GM12864 (cell line): Measurements from ENCODE around the gene SNUPN.
A peak's percentile ranks its signal among the peaks of the same experiment; 100 is the strongest.

Experiments used
- DNase-seq: peaks from one replicate; pipeline ENCODE4 v3.0.0-alpha.2; 2011; ENCODE audit warnings: low read depth
- H3K4me3 ChIP-seq: 2 replicates; pipeline ENCODE4 v1.5.1; 2011; ENCODE audit warnings: mild to moderate bottlenecking, low read depth, low read length, control low read depth
- TF ChIP-seq, protein P1 (sequence below): IDR thresholded peaks from 2 replicates; pipeline ENCODE4 v1.5.1; 2011; ENCODE audit warnings: low read depth, mild to moderate bottlenecking, moderate library complexity, low read length, control low read depth, inconsistent platforms; ENCODE audit errors: missing control alignments

Gene SNUPN

DNA sequence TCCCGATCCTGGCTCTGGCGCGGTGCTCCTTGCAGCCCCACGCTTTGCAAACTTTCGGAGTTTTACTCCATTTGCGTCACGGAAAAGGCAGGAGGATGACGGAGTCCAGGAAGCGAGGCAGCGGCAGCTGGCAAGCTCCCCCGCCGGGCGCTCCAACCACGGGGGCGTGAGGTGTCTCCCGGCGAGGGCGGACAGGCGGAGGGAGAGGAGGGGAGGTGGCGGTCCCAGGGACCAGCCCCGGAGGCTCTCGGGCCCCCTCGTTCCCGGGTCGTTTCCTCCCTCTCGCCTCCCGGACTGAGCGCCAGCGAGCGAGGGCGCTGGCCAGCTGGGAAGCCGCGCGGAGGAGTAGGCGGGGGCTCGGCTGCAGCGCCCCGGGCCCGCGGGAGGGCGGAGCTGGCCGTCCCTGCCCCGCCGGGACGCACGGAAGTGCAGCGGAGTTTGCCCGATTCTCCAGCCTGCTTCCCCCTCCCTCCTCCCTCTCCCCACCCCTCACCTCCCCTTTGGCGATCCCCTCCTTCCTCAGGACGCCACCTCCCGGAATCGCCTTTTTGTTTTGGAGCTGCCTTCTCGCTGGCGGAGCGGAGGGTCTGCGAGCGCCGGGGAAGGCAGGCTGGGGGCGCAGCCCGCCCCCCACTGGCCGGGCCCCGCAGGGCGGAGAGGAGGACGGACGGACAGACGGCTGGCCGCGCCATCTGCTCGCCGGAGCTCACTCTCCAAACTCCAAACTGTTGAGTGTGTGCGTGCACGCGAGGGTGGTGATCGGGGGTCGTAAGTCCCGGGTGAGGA, 22.0 kb upstream of the SNUPN start, which contains the start of gene SNX33:
SNX33 (plus strand) TSS at position 543 of the 786 bp plus-strand sequence. CDS start 1,191 bp downstream, outside the sequence.
- peak within 1 kb of the TSS; percentile 66 for H3K4me3 ChIP-seq
- TF ChIP-seq, protein P1, sequence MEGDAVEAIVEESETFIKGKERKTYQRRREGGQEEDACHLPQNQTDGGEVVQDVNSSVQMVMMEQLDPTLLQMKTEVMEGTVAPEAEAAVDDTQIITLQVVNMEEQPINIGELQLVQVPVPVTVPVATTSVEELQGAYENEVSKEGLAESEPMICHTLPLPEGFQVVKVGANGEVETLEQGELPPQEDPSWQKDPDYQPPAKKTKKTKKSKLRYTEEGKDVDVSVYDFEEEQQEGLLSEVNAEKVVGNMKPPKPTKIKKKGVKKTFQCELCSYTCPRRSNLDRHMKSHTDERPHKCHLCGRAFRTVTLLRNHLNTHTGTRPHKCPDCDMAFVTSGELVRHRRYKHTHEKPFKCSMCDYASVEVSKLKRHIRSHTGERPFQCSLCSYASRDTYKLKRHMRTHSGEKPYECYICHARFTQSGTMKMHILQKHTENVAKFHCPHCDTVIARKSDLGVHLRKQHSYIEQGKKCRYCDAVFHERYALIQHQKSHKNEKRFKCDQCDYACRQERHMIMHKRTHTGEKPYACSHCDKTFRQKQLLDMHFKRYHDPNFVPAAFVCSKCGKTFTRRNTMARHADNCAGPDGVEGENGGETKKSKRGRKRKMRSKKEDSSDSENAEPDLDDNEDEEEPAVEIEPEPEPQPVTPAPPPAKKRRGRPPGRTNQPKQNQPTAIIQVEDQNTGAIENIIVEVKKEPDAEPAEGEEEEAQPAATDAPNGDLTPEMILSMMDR = peak; percentile 56
- DNase-seq = no peak

DNA sequence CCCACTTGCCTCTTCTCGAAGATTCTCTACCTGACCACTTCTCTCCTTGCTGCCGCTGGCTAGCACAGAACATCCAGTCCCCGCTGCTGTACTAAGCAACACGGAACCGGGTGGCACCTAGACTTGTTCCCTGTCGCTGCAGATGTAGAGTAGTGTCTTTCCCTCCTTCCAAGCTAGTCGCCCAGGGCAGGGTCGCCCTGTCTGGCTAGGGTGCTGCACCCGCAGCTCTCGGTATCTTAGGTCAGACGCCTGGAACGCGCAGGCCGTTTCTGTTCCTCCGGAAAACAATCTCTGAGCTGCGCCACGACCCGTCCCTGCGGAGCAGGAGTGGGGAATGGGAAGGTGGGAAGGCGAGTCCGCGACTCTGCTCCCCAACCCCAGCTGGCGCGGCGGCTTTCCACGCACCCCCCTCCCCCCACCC, 21.4 kb upstream of the SNUPN start:
- DNase-seq = no peak
- H3K4me3 ChIP-seq = peak overlapping the region; percentile 66
- TF ChIP-seq, protein P1 = no peak

DNA sequence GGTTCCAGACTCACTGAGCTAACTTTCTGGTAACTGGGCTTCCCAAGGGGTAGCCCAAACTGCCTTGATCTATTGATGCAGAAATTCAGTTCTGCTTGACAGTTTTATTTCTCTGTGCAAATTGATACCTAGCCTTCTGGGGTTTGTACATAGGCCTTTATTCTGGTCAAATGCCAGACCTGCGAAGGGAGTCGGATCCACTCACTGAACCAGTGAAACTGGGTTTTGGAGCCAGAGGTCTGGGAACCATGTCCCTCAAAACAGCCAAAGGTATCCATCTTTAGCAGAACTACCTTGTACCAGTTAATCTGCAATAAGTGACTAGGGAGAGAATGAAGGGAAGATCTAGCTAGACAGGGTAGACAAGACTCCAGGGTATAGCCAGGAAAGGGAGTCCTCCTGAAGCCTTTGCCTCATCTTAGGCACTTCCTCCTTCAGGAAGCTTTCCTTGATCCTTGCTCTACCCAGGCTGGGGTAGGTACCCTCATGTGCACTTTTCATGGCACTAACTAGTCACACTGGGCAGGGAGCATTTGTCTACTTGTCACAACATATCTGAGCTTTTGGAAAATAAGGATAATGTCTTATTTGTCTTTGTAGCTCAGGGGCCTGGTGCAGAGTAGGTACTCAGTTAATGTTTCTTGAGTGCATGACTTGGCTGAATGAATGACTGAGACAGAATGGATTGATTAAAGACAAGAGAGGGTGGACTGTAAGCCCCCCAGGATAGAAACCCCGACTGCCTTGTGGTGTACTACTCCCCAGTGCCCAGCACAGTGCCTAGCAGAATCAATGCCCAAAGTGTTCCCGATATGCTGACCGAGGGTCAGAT, 20.8 kb upstream of the SNUPN start:
- TF ChIP-seq, protein P1 = no peak
- H3K4me3 ChIP-seq = no peak overlapping the region

DNA sequence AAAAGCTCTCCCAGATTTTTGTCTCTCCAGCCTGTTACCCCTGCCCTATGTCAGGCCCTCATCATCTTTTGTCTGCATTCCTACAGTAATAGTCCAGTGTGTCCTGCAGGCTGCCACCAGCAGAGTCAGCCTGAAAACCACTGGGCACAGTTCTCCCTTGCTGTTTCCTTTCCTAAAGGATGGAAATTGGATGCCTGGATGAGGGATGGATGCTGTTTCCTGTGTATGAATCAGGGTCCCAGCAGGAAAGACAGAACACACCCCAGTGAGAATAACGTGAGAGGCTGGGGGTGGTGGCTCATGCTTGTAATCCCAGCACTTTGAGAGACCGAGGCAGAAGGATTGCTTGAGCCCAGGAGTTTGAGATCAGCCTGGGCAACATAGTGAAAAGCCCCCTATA, 18.9 kb upstream of the SNUPN start:
- DNase-seq = no peak
- TF ChIP-seq, protein P1 = no peak
- no peak overlapping the region for H3K4me3 ChIP-seq

More for the DNA sequence above, 20.8 kb upstream of the SNUPN start:
- DNase-seq = no peak

DNA sequence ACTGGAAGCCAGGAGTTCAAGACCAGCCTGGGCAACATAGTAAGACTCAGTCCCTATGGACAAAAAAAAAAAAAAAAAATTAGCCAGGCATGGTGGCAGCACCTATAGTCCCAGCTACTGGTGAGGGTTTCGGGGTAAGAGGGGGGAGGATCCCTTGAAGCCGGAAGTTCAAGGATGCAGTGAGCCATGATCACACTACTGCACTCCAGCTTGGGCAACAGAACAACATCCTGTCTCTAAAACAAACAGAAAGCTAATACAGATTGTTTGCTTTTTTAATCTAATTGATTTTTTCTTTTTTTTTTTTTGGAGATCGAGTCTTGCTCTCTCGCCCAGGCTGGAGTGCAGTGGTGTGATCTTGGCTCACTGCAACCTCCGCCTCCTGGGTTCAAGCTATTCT, 16.1 kb upstream of the SNUPN start:
- no peak for DNase-seq
- TF ChIP-seq, protein P1 = no peak
- no peak overlapping the region for H3K4me3 ChIP-seq

DNA sequence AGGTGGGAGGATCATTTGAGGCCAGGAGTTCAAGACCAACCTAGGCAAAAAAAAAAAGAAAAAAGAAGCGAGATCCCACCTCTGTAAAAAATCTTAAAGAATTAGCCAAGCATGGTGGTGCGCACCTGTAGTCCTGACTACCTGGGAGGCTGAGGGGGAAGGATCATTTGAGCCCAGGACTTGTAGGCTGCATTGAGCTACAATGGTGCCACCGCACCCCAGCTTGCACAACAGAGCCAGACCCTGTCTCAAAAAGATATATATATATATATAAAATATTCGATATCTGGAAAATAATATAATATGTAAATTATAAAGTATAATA, 15.6 kb upstream of the SNUPN start:
- TF ChIP-seq, protein P1 = no peak
- DNase-seq = no peak
- H3K4me3 ChIP-seq = peak overlapping the region; percentile 73; the same call in 1 of the 2 replicates
